A549 (cell line): ENCODE measurements around the gene PKP4.

Experiments
- CEBPB ChIP-seq, 2 experiments: fragments of >200 bp in 1 of 2; sonication (Bioruptor Twin) in 1 of 2; formaldehyde crosslinking in 1 of 2; IDR thresholded peaks; 2 replicates each; pipeline ENCODE4 v1.6.1; 2012 to 2016
- MAZ ChIP-seq: fragments of 150-350 bp; IDR thresholded peaks from 2 replicates; pipeline ENCODE4 v1.6.1; 2014; ENCODE audit warnings: antibody characterized with exemption, low read depth, low read length, borderline replicate concordance
- NR3C1 ChIP-seq: fragments of >200 bp; sonication (Bioruptor Twin); formaldehyde crosslinking; IDR thresholded peaks from 3 replicates; pipeline ENCODE4 v1.6.1; 2017
- POLR2A ChIP-seq: IDR thresholded peaks from 2 replicates; pipeline ENCODE4 v1.6.1; 2012; ENCODE audit warnings: mild to moderate bottlenecking, low read length
- POLR2AphosphoS2 ChIP-seq: conservative IDR thresholded peaks from 2 replicates; pipeline ENCODE4 v1.6.1; 2012; ENCODE audit warnings: low read length, improper control_type of control experiment, inconsistent platforms
- RAD21 ChIP-seq, 2 experiments: fragments of >200 bp in 1 of 2; sonication (Bioruptor Twin) in 1 of 2; formaldehyde crosslinking in 1 of 2; IDR thresholded peaks in 1 of 2; conservative IDR thresholded peaks in 1 of 2; 2 replicates in 1 of 2; 3 replicates in 1 of 2; pipeline ENCODE4 v1.6.1; 2012 to 2018; ENCODE audit warnings: inconsistent platforms in 1 of 2
- TF ChIP-seq, protein P1 (sequence below): fragments of >200 bp; sonication (Bioruptor Twin); formaldehyde crosslinking; IDR thresholded peaks from 3 replicates; pipeline ENCODE4 v1.5.1; 2016
- TF ChIP-seq, protein P2 (sequence below): IDR thresholded peaks from 2 replicates; pipeline ENCODE4 v1.6.1; 2012
- TF ChIP-seq, protein P3 (sequence below): fragments of 450-650 bp; IDR thresholded peaks from 2 replicates; pipeline ENCODE4 v1.6.1; 2014; ENCODE audit warnings: antibody characterized with exemption
- TF ChIP-seq, protein P4 (sequence below): fragments of 150-350 bp; IDR thresholded peaks from 2 replicates; pipeline ENCODE4 v1.6.1; 2014; ENCODE audit warnings: low read depth, mild to moderate bottlenecking, low read length
- TF ChIP-seq, protein P5 (sequence below): fragments of >200 bp; sonication (Bioruptor Twin); formaldehyde crosslinking; IDR thresholded peaks from 3 replicates; pipeline ENCODE4 v1.6.1; 2016

DNA sequence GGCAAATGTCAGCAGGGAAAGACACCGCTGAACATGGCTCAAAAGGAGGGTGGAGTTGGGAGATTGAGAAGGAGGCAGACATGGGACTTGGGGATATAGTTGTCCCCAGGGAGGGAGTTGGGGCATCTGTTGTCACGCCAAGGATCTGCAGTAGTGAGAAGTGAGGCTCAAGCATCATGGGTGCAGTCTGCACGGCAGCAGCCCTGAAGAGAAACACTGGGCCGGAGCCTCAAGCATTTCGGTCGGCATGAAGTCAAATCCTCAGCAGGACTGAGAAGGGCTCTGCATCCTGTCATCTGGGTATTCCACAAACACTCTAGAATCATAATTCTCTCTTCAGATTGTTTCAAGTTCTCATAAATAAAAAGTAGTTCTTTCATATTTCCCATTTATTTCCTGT lies 205.7 kb downstream of the PKP4 start:
- TF ChIP-seq, protein P1, sequence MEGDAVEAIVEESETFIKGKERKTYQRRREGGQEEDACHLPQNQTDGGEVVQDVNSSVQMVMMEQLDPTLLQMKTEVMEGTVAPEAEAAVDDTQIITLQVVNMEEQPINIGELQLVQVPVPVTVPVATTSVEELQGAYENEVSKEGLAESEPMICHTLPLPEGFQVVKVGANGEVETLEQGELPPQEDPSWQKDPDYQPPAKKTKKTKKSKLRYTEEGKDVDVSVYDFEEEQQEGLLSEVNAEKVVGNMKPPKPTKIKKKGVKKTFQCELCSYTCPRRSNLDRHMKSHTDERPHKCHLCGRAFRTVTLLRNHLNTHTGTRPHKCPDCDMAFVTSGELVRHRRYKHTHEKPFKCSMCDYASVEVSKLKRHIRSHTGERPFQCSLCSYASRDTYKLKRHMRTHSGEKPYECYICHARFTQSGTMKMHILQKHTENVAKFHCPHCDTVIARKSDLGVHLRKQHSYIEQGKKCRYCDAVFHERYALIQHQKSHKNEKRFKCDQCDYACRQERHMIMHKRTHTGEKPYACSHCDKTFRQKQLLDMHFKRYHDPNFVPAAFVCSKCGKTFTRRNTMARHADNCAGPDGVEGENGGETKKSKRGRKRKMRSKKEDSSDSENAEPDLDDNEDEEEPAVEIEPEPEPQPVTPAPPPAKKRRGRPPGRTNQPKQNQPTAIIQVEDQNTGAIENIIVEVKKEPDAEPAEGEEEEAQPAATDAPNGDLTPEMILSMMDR = no peak
- TF ChIP-seq, protein P2, sequence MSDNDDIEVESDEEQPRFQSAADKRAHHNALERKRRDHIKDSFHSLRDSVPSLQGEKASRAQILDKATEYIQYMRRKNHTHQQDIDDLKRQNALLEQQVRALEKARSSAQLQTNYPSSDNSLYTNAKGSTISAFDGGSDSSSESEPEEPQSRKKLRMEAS = no peak
- TF ChIP-seq RAD21 (conservative IDR thresholded peaks at IDR 0.05 in 1 of 2, IDR thresholded peaks at IDR 0.05 in 1 of 2) (no peak), POLR2A (no peak), CEBPB (IDR thresholded peaks at IDR 0.05) (no peak), POLR2AphosphoS2 (no peak), MAZ (no peak), NR3C1 (no peak)
- TF ChIP-seq, protein P3, sequence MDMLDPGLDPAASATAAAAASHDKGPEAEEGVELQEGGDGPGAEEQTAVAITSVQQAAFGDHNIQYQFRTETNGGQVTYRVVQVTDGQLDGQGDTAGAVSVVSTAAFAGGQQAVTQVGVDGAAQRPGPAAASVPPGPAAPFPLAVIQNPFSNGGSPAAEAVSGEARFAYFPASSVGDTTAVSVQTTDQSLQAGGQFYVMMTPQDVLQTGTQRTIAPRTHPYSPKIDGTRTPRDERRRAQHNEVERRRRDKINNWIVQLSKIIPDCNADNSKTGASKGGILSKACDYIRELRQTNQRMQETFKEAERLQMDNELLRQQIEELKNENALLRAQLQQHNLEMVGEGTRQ = no peak
- TF ChIP-seq, protein P4, sequence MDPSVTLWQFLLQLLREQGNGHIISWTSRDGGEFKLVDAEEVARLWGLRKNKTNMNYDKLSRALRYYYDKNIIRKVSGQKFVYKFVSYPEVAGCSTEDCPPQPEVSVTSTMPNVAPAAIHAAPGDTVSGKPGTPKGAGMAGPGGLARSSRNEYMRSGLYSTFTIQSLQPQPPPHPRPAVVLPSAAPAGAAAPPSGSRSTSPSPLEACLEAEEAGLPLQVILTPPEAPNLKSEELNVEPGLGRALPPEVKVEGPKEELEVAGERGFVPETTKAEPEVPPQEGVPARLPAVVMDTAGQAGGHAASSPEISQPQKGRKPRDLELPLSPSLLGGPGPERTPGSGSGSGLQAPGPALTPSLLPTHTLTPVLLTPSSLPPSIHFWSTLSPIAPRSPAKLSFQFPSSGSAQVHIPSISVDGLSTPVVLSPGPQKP = no peak
- TF ChIP-seq, protein P5, sequence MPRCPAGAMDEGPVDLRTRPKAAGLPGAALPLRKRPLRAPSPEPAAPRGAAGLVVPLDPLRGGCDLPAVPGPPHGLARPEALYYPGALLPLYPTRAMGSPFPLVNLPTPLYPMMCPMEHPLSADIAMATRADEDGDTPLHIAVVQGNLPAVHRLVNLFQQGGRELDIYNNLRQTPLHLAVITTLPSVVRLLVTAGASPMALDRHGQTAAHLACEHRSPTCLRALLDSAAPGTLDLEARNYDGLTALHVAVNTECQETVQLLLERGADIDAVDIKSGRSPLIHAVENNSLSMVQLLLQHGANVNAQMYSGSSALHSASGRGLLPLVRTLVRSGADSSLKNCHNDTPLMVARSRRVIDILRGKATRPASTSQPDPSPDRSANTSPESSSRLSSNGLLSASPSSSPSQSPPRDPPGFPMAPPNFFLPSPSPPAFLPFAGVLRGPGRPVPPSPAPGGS = no peak
